GM12873 (cell line): ENCODE results near the gene CRYGB.
"Not testable (repeated sequence)": the region's sequence is repeated elsewhere in the genome, so short reads cannot be mapped to it uniquely, and the experiment has no call there.

Experiments
- TF ChIP-seq, protein P1 (sequence below): IDR thresholded peaks from 2 replicates; pipeline ENCODE4 v1.5.1; 2012; ENCODE audit warnings: low read depth, mild to moderate bottlenecking, moderate library complexity, low read length, control low read depth; ENCODE audit not compliant: insufficient read depth; ENCODE audit errors: missing control alignments

The CRYGB gene

DNA sequence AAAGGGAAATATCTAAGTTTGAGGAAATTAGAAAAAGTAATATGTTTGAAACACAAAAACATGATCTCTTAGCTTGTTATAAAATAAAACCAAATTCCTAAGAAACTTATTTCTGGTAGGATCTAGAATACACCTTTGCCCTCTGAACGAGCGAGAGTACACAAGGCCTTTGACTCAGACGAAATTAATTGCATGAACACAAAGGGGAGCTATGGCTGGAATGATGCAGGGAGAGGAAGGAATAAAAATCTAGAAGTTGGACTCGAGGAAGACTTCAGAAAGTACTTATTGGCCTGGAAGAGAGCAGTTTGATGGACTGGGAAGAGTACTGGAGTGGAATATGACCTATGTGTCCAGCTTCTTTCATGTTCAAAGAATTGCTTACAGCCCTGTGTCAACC is 20.7 kb downstream of the CRYGB start:
- TF ChIP-seq, protein P1, sequence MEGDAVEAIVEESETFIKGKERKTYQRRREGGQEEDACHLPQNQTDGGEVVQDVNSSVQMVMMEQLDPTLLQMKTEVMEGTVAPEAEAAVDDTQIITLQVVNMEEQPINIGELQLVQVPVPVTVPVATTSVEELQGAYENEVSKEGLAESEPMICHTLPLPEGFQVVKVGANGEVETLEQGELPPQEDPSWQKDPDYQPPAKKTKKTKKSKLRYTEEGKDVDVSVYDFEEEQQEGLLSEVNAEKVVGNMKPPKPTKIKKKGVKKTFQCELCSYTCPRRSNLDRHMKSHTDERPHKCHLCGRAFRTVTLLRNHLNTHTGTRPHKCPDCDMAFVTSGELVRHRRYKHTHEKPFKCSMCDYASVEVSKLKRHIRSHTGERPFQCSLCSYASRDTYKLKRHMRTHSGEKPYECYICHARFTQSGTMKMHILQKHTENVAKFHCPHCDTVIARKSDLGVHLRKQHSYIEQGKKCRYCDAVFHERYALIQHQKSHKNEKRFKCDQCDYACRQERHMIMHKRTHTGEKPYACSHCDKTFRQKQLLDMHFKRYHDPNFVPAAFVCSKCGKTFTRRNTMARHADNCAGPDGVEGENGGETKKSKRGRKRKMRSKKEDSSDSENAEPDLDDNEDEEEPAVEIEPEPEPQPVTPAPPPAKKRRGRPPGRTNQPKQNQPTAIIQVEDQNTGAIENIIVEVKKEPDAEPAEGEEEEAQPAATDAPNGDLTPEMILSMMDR: no peak

DNA sequence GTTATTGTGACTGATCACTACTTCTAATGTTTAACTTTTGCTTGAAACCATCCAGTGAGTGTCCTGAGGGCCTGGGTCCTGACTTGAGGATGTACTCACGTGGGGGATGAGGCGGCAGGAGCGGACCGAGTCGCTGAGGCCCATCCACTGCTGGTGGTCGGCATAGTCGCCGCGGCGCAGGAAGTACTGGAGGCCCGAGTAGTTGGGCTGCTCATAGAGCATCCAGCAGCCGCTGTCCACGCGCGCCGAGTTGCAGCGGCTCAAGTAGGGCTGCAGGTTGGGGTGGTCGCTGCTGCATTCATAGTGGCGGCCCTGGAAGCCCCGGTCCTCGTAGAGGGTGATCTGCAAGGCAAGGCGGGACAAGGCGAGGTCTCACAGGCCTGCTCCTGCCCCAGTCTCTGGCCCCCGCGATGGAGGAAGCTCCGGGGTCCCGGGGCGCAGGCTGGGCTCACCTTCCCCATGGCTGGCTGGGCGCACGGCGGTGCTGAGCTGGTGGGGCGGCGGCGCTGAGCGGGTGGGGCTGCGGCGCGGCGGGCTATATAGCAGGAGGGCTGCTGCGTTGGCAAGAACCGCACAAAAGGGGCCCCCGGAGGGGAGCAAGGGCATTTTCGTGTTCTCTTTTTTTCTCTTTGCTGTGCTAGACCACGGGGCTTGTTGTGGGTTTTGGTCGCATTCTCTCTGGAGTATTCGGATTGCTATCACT is 21.8 kb downstream of the CRYGB start, which contains the start of gene CRYGD:
CRYGD (minus strand) TSS at position 512 of the 703 bp plus-strand sequence; CDS start at position 461, 51 bp downstream.
- TF ChIP-seq, protein P1: not testable (repeated sequence)

DNA sequence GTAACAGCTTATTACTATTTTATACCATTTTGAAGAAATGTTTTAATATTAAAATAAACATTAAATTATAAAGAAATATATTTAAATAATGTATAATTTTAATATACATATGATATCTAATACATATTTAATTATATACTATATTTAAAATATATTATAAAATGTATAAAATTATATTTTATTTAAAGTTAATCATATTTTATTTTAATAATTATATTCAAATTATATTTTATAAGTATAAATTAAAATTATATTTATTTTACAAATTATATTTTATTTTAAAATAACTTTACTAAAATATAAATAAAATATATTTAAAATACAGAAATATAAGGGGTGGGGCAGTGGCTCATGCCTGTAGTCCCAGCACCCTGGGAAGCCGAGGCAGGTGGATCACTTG is 23.7 kb downstream of the CRYGB start:
- TF ChIP-seq, protein P1: no peak

DNA sequence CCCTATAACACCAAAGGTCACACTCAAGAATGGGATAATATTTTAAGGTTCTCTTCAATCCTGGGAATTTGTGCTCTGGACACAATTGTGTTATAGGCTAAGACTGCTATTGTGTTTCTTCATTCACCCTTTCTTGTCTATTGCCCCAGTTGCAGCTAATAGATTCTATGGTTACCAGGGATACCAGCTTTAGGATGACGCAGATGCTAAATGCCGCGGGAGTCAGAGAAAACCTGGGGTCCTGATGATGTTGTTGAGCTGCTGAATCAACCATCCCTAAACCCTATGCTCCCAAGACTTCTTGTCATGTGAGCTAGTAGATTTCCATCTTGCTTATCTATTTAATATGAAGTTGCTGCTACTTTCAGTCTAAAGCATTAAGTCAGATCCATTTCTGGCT is 27.0 kb downstream of the CRYGB start:
- TF ChIP-seq, protein P1: no peak

DNA sequence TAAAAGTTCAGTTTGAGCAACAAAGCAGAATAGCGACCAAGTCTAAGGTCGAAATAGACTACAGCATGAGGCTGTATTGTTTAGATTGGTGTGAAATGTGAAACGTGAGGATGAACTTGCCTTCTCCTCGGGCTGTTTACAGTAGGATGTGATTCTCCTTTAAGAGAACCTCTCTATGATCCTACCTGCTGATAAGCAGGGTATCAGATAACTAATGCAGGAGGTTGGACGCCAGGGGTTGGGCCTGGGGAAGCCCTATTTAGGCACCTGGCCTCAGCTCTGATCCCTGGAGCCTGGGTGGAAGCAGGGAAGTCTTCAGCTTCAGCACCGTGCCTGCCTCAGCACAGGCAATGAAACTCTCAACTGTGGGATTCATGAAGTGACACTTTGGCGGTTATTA is 33.0 kb downstream of the CRYGB start:
- TF ChIP-seq, protein P1: no peak

DNA sequence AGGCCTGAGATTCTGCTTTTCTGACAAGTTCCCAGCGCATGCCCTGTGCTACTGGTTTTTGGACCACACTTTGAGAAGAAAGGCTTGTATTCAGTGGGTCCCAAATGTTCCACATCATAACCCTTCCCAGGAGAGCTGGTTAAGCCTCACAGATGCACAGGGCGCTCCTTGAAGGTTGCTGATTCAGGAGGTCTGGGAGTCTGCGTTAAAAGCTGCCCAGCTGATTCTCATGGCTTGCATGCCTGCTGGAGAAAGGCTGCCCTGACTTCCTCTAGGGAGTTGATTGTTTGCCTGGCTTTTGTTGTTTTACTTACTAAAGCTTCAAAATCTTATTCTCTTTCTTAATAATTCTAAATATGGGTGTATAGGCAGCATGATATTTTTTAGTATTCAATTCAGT is 42.3 kb downstream of the CRYGB start:
- TF ChIP-seq, protein P1: no peak

DNA sequence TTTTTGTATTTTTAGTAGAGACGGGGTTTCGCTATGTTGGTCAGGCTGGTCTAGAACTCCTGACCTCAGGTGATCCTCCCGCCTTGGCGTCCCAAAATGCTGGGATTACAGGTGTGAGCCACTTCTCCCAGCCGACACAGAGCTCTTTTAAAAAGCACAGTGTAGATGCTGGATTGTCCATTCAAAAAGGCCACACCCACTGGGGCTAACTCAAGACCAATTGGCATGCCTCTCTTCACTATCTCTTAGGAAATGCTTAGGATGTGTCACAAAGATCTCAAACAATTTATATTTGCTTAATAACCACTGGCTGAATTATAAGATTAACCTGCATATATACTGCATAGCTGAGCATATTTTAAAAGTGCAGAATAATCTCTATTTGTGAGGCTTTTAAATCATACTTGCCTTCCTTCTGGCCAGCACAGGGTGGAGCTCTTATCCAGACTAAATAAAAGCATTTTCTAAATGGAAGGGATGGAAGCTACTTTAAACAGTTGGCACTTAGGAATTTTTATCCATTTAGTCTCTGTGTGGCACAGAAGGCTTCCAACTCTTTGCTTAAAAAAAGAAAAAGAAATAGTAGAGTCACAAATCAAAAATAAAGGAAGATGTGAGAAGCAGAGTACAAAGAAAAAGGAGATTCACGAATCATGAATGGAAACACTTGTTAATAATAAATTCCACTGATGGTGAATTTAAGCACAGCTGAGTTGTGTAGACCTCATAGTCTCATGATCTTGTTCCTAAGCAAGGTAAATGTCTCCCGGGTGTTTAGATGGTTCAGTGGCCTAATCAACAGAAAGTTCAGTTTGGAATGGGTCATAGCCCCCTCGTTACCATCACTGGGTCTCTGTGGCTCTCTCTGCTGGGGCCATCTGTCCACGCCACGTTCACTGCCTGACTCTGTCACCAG is 44.0 kb downstream of the CRYGB start:
- TF ChIP-seq, protein P1: no peak
